ENCODE measurements around the gene FARSA. TPM values are rescaled to one million over a fixed set of nuclear protein-coding genes. Genes with fewer than 3 reads are reported as not detected.

FARSA gene
- total and polyA plus RNA-seq, 10 of the 15 experiments (the other 5 are each of a cell fraction or from before 2014, with no cell fraction given) = 20.3 to 212 (median 76.4) TPM

DNA sequence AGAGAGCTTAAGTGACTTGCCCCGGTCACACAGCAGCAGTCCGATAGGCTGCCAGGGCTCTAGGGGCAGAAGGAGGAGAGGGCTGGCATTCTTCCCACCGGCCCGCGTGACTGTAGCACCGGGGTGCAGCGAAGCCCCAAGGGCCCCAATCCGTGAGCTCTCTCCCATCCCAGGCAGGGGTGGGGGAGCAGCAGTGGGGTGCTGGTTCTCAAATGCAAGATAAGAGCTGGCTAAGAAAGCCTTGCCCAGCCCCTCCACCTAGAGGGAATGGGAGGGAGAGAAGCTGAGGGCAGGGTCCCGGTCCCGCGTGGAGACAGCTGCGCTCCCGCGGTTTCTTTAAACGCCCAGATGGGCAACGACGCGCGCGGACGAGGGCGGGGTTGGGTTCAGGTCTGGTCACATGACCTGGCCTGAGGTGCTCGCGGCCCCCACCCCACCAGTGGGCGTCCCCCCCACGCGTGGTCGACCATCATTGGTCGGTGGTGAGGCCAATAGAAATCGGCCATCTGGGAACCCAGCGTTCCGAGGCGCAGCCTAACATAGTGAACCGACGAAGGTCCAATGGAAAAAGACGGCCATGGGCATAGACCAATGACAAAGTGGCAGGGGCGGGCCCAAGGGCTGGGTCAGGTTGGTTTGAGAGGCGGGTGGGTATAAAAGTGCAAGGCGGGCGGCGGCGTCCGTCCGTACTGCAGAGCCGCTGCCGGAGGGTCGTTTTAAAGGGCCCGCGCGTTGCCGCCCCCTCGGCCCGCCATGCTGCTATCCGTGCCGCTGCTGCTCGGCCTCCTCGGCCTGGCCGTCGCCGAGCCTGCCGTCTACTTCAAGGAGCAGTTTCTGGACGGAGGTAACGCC is 4.6 kb upstream of the FARSA start, which contains the start of gene CALR (continued):
- TF ChIP-seq, protein P1, sequence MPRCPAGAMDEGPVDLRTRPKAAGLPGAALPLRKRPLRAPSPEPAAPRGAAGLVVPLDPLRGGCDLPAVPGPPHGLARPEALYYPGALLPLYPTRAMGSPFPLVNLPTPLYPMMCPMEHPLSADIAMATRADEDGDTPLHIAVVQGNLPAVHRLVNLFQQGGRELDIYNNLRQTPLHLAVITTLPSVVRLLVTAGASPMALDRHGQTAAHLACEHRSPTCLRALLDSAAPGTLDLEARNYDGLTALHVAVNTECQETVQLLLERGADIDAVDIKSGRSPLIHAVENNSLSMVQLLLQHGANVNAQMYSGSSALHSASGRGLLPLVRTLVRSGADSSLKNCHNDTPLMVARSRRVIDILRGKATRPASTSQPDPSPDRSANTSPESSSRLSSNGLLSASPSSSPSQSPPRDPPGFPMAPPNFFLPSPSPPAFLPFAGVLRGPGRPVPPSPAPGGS (IDR thresholded peaks at IDR 0.05; ENCODE audit: borderline replicate concordance, insufficient read depth, low read depth, low read length, poor library complexity, severe bottlenecking) = no peak
- TF ChIP-seq, protein P2, sequence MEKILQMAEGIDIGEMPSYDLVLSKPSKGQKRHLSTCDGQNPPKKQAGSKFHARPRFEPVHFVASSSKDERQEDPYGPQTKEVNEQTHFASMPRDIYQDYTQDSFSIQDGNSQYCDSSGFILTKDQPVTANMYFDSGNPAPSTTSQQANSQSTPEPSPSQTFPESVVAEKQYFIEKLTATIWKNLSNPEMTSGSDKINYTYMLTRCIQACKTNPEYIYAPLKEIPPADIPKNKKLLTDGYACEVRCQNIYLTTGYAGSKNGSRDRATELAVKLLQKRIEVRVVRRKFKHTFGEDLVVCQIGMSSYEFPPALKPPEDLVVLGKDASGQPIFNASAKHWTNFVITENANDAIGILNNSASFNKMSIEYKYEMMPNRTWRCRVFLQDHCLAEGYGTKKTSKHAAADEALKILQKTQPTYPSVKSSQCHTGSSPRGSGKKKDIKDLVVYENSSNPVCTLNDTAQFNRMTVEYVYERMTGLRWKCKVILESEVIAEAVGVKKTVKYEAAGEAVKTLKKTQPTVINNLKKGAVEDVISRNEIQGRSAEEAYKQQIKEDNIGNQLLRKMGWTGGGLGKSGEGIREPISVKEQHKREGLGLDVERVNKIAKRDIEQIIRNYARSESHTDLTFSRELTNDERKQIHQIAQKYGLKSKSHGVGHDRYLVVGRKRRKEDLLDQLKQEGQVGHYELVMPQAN (conservative IDR thresholded peaks at IDR 0.05) = peak; percentile 99
- TF ChIP-seq, protein P3, sequence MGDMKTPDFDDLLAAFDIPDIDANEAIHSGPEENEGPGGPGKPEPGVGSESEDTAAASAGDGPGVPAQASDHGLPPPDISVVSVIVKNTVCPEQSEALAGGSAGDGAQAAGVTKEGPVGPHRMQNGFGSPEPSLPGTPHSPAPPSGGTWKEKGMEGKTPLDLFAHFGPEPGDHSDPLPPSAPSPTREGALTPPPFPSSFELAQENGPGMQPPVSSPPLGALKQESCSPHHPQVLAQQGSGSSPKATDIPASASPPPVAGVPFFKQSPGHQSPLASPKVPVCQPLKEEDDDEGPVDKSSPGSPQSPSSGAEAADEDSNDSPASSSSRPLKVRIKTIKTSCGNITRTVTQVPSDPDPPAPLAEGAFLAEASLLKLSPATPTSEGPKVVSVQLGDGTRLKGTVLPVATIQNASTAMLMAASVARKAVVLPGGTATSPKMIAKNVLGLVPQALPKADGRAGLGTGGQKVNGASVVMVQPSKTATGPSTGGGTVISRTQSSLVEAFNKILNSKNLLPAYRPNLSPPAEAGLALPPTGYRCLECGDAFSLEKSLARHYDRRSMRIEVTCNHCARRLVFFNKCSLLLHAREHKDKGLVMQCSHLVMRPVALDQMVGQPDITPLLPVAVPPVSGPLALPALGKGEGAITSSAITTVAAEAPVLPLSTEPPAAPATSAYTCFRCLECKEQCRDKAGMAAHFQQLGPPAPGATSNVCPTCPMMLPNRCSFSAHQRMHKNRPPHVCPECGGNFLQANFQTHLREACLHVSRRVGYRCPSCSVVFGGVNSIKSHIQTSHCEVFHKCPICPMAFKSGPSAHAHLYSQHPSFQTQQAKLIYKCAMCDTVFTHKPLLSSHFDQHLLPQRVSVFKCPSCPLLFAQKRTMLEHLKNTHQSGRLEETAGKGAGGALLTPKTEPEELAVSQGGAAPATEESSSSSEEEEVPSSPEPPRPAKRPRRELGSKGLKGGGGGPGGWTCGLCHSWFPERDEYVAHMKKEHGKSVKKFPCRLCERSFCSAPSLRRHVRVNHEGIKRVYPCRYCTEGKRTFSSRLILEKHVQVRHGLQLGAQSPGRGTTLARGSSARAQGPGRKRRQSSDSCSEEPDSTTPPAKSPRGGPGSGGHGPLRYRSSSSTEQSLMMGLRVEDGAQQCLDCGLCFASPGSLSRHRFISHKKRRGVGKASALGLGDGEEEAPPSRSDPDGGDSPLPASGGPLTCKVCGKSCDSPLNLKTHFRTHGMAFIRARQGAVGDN (IDR thresholded peaks at IDR 0.05) = peak; percentile 88
- TF ChIP-seq BRCA1 (IDR thresholded peaks at IDR 0.05; ENCODE audit: low read depth, low read length) = 0 out of 2 replicates have a peak, but pooled peaks have one; percentile 26
- TF ChIP-seq SUZ12 (IDR thresholded peaks at IDR 0.05; ENCODE audit: unreplicated experiment) = no peak
- TF ChIP-seq ZNF622 (IDR thresholded peaks at IDR 0.05) = peak; percentile 88
- TF ChIP-seq E4F1 (IDR thresholded peaks at IDR 0.05; ENCODE audit: borderline replicate concordance, partially characterized antibody) = no peak
- no peak for TF ChIP-seq MEF2B (IDR thresholded peaks at IDR 0.05; ENCODE audit: partially characterized antibody, poor library complexity, severe bottlenecking)
- TF ChIP-seq ZNF217 (IDR thresholded peaks at IDR 0.05) = no peak
- TF ChIP-seq STAT3 (IDR thresholded peaks at IDR 0.05; ENCODE audit: low read depth, low read length) = no peak
- no peak for TF ChIP-seq ZBTB4 (CRISPR knock-in tag; IDR thresholded peaks at IDR 0.05)
- peak; percentile 87; the same call in 1 of the 2 replicates for TF ChIP-seq IKZF1 (conservative IDR thresholded peaks at IDR 0.05)
- TF ChIP-seq ZBED1 (IDR thresholded peaks at IDR 0.05; ENCODE audit: borderline replicate concordance) = peak; percentile 66; the same call in 1 of the 2 replicates
- peak; percentile 90 for TF ChIP-seq FOS (IDR thresholded peaks at IDR 0.05; ENCODE audit: borderline replicate concordance, extremely low read depth, insufficient read length)

All from GM12878 (cell line).